Activated CD8-positive, alpha-beta memory T cell treated with anti-CD3 and anti-CD28 coated beads for 4 hours (primary cell): Measurements from ENCODE around the gene UNC119.
"Not testable (repeated sequence)": the region's sequence is repeated elsewhere in the genome, so short reads cannot be mapped to it uniquely, and the experiment has no call there.

ENCODE experiments used
- DNase-seq, 2 donors: peaks; one replicate each; pipeline ENCODE4 v3.0.0-alpha.2; 2020; ENCODE audit warnings: low read depth in 2 of 2

The UNC119 gene

DNA sequence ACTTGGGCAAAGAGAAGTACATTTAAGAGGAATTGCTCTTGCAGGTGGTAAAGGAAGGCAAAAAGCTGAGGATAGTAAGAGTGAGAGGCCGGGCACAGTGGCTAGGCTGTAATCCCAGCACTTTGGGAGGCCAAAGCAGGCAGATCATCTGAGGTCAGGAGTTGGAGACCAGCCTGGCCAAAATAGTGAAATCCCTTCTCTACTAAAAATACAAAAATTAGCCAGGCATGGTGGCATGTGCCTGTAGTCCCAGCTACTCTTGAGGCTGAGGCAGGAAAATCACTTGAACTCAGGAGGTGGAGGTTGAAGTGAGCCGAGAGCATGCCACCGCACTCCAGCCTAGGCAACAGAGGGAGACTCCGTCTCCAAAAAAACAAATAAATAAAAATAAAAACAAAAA is 30.1 kb downstream of the UNC119 start:
- DNase-seq, result not testable (repeated sequence)

DNA sequence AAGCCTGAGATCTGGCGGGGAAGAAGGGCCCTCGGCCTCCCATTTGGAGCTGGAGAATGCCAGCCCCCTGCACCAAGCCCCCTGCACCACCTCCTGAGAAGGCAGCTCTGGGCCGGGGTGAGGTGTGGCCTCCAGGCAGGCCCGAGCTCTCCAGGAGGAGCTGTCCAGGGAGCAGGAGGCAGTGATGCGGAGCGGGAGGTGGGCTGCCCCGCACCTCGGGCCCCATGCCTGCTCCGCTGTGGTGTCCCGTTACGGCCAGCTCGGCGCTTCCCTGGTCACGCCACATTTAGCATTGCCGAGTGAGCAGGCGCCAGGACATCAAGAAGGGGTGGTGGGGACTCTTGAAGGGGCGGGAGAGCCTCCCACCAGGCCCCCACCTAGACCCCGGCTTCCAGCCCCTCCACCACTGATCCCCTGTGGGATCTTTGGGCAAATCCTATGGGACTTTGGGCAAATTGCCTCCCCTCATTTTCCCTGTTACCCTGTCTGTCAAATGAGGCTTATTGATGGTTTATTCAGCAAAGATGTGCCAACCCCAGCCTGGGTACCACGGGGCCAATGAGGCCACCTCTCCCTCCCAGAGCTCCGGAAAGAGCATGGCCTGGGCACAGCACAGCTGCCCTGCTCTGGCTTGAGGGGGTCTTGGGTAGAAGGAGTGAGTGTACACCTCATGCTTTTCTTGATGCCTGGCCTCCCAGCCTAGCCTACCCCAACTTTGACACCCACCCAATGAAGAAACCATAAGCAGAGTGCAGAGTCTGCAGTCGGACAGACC is 30.9 kb downstream of the UNC119 start:
- DNase-seq, result no peak

DNA sequence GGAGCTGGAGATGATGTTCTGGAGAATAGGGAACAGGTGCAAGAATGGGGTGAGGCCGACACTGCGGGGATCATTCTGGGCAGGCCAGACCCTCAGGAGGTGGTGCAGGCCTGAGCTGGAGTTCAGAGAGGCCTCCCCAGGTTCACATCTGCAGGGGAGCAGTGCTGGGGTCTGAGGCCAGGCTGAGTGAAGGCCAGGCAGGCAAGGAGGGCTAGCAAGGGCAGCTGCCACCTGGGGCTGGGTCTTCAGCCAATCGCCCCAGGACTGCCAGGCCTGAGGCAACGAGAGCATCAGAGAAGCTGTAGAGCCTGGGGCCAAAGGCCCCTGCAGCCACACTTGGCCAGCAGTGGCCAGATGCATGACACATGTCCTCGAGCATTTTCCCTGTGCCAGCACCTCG is 31.7 kb downstream of the UNC119 start:
- DNase-seq, result no peak

DNA sequence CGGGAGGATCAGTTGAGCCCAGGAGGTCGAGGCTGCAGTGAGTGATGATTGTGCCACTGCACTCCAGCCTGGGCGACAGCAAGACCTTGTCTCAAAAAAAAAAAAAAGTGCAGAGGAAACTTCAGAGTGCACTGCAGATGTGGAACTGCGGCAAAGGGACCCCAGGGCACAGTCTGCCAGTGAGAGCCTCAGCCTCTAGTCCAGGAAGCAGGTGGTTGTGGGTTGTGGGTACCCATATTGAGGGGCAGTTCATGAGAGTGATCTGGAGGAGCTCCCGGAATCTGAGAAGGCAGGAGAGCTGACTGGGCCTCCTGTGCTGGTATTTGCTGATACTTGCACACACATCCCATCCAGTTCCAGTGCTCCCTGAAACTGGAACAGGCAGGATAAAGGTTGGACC is 33.2 kb downstream of the UNC119 start:
- DNase-seq, result no peak

DNA sequence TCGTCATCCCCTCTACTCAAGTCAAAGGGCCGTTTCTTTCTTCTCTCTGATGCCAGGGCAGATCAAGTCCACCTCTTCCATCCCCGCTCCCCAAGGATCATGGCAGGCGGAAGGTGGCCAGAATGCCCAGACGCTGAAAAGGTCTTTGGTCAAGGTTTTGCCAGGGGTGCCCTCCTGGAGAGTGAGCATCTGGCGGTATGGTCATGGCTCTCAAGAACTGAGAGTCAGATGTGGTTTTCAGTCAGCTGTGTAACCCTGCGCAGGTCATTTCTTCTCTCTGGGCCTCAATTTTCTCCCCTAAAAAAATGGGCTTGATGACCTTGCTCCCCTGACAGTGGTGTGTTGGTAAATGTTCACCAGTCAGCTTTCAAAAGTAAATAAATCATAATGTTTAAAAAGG is 33.8 kb downstream of the UNC119 start:
- no peak for DNase-seq

DNA sequence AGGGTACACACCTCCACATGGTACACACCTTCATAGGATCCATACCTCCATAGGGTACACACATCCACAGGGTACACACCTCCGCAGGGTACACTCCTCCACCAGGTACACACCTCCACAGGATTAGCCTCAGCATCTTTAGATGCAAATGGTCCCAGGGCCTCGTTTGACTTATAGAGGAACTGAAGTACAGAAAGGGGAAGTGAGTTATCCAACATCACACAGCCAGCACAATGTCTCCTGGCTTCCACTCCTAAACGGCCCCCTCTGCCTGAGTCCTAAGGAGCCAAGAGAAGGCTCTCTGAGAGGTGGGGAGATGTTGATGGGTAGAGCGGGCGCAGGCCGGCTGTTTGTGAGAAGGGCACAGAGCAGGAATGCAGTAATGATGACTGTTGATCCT is 34.3 kb downstream of the UNC119 start:
- no peak for DNase-seq

DNA sequence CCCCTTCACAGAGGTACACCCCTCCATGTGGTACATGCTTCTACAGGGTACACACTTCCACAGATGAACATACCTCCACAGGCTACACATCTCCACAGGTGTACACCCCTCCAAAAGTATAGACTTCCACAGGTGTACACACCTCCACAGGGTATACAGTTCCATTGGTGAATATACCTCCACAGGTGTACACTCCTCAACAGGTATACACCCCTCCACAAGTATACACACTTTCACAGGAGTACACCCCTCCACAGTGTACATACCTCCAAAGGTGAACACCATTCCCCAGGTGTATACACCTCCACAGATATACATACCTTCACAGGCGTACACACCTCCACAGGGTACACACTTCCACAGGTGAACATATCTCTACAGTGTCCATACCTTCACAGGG is 36.9 kb downstream of the UNC119 start:
- DNase-seq, result no peak

DNA sequence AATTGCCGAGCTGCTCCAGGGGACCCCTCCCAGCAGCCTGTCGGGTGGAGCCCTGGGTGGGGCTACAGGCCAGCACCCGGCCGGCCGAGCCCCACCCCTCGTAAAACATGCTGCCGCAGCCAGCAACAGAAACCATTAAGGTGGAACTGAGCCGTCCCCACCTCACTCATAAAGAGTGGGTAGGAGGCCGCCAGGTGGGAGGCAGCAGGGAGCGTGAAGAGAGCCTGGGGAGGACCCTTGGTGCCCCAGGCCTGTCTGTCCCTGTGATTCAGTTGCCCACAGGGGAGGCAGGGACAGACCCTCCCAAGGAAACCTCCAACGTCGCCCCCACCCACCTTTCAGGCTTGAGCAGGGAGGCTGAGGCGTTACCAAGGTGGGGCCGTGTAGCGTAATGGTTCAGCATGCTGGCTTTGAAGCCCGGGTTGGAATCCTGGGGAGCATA is 37.8 kb downstream of the UNC119 start:
- no peak for DNase-seq

DNA sequence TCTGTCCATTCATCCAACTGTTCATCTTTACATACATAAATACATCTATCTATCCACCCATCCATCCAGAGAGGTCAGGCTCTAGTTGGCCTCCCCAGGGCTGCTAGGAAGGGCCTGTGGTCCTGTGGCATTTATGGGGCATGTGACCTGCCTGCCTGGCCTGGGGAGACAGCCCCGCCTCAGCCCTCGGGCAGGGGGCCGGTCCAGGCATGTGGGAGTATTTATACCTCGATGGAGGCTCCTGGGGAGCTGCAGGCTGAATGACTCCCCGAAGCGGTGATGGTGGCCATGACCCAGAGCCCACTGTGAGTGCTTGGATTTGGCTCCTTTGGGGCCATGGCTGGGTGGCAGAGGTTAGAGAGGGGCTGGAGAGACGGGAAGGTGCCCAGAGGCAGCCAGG is 38.9 kb downstream of the UNC119 start:
- no peak for DNase-seq

DNA sequence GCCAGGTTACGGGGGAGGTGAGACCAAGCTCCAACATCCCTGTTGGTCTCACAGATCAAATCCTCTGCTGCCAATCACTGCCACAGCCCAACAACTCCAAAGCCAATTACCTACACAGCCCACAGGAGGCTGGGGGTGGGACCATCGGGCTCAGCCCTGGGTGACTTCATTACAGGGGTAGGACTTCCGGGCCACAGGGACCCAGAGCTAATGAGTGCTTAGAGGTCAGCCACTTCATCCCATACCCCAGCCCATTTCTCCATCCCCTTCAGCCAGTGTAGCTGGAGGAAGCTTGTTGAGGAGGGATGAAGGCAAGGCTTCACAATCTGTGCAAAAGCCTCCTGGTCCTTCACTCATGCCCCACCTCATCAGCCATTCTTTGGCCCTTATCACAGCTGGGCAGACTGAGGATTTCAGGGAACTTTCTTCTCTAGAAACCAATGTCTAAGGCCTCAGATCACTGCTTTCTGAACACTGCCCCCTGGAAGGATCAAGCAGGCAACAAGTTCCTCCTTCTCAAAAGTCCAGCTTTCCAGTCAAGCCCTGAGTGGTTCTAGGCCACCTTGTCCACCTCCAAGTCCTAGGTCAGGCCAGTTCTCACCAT is 40.5 kb downstream of the UNC119 start:
- DNase-seq, result no peak

DNA sequence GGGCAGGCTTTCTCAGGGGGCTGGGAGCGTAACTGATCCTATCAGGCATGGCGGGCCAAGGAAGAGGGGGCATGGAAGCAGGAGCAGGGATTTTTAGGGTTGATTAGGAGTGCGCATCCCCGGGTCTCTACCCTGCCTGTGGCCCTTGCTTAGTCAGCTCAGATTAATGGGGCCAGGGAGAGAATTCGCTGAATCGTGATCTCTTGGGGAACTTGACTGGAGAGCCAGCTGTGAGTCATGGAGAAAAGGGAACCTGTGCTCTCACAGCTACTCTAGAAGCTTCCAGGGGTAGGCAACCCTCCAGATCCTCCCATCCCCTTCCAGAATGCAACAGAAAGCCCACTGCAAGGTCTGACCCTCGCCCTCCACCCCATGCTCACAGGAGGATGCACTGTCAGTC is 42.6 kb downstream of the UNC119 start:
- no peak for DNase-seq

DNA sequence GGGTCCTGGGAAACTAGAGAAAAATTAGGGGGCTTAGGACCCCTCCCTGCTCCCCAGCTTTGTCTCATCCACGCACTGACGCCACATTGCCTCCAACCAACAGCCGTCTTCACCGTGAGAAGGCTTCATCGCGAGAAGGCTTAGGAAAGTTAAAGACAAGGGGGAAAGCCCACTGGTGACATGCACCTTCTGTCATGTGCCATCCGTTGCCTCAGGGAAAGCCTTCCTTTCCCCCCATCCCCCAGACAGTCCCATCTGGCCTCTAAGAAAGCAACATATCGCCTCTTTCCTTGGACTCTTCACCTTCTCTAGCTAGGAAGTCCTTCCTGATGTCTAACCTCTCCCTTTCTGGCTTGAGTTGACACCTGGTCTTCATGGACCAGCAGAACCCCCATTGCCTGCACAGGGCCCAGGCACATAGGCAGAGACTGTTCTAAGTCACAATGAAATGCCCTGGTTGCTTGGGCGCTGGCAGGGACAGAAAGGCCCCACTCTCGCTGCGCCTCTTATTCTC is 44.2 kb downstream of the UNC119 start:
- no peak for DNase-seq

DNA sequence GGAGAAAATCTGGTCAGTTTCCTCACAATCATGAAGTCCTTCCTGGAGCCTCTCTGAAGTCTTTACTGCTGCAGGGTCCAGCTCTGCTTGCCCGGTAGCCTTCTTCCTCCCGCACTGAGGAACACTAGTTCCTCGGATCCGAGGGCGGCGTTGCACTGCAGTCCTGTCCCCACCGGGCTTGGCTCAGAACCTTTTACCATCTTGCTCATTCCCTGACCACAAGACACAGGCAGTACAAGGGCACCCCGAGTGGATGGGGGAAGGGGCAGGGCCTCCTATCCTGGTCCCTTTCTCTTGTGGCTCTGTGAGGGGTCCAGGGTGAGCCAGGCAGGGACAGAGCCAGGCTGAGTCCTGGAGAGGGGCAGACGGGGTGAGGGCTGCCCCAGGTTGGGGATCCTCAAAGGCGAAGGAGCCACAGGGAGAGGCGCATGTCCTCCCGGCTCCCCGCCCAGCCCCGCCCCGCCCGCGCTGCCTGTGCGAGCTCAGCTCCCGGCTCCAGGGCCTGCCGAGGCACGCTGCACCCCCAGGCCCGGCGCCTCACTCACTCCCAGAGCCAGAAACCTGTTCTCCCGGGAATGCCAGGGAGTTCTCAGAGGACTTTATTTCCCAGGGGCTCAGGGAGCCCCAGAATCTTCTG is 44.7 kb downstream of the UNC119 start:
- no peak for DNase-seq

DNA sequence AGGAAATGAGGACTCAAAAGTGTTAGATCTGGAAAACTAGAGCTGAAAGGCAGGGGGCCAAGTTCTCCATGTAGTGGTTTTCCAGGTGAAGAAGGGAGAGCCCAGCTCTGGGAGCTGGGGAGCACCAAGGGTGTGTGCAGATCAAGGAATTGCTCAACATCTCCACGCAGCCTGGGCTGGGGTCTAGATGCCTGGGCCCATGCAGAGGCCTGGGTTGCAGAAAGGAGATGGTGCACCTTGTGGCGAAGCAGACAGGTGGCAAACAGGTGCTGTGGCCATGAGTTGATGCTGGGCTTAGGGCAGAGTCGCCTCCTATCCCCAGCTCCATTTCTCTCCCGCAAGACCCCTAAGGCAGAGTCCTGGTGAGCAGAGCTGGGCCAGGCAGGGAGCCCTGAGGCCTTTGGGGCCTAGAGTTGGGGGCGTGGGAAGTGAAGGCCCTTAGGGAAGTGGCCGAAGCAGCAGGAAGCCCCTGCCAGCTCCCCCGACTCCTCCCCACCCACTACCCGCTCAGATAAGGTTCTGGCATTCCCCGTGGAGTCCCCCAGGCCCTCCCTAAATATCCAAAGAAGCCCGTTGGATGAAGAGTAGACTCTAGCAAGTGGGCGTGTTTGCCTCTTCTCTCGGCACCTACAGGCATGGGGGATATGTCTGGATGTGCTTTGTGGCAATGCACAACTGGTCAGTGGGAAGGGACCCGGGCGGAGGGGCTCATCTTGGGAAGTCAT is 45.5 kb downstream of the UNC119 start:
- no peak for DNase-seq

DNA sequence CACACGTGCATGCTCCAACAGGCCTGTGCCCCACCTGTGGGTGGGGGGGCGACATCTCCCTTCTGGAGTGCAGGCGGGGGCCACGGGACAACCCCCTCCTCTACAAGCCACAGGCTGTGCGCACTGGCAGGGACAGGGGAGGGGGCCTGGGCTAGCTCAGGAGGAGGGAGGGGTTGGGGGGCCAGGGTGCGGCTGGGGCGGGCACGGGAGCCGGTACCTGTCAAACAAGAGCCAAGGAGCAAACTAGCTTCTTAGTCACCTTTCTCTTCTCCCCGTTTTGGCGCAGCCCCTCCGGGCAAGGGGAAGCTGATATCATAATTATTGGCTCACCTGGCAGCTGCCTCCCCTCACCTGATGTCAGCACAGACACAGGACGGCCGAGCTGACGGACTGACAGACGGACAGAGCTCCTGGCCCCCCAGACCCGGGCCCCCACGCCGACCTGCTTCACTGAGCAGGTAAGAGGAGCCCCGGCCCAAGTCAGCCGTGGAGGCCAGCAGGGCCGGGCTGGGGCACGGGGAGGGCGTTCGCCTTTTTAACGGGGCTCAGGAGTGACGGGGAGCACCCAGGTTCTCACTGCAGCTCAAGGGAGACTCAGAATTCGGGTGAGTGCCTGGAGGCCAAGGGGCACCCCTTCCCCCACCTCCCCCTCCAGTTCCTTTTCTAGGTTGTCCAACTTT is 46.3 kb downstream of the UNC119 start, which contains the start of gene FOXN1:
Gene FOXN1, plus strand, starts transcription at position 363 of the 680 bp plus-strand sequence. CDS start 17,622 bp downstream, outside the sequence.
- DNase-seq, result no peak

DNA sequence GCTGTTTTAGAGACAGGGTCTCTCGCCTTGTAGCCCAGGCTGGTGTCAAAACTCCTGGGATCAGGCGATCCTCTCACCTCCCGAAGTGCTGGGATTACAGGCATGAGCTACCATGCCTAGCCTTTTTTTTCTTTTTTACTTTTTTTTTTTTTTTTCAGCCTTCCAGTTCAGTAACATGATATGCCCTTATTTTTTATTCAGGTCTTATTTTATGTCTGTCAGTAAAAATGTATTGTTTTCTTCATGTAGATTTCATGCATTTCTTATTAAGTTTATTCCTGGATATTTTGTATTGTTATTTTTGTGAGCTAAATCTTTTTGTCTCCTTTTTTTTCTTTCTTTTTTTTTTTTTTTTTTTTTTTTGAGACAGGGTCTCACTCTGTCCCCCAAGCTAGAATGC is 49.0 kb downstream of the UNC119 start:
- DNase-seq, result no peak

DNA sequence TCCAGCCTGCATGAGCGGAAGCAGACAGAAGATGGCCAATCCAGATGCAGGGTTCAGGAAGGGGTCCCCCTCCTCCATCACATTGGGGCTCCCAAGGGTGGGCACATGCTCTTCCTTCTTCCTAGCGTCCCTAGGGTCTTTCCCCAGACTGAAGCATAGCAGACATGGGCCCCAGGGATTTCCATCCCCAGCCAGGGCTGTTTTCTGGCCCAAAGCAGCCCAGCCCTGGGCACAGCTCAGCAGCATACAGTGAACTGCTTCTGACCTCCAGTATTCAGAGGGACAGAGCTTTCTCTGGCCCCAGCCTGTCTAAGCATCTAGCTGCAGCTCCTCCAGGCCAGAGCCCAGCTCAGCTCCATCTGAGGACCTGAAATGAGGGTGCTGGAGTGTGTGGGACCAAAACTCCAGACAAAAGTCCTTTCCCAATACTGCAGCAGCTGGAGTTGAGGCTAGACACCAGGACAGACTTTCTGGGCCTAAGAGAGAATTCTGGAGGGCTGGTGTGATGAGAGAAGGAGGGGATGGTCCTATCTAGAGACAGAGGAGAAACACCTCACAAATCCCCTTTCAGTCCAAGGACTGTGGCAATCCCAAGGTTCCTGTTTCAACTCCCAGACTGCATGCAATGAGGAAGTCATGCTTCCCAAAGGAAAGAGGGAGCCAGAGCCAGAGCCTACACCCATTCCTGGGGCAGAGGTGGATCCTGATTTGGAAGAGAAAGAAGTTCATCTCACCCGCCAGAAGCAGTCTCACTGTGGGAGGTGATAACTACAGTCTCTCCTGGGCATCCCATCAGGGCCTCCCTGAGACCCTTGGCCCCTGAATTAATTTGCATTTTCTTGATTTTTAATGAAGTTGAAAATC is 50.8 kb downstream of the UNC119 start:
- no peak for DNase-seq

DNA sequence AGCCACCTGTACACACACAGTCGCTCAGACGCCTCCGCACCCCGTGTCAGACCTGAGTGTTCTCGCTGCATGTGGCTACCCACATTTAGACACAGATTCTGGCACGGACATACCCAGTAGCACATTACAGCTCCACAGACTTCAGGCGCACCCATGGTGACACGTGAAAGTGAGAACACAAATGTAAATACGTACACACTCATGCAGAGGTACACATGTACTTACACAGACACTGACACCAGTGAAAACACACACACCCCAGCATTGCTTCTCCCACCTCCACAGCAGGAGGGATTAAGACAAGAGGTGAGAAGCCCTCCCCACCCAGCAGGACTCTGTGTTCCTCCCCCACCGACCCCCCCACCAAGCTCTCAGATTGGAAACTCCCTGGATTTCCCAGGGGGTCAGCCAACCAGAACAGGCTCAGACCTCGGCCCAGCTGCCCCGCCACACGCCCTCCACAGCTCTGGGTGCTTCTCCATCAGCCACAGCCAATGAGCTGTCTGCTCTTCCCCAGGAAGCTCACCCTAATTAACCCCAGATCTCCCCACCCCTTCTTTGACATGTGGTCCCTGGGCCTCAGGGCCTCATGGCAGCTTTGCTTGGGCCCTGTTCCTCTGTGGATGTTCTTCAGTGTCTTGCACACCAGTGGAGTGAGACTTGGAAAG is 51.6 kb downstream of the UNC119 start:
- no peak for DNase-seq

DNA sequence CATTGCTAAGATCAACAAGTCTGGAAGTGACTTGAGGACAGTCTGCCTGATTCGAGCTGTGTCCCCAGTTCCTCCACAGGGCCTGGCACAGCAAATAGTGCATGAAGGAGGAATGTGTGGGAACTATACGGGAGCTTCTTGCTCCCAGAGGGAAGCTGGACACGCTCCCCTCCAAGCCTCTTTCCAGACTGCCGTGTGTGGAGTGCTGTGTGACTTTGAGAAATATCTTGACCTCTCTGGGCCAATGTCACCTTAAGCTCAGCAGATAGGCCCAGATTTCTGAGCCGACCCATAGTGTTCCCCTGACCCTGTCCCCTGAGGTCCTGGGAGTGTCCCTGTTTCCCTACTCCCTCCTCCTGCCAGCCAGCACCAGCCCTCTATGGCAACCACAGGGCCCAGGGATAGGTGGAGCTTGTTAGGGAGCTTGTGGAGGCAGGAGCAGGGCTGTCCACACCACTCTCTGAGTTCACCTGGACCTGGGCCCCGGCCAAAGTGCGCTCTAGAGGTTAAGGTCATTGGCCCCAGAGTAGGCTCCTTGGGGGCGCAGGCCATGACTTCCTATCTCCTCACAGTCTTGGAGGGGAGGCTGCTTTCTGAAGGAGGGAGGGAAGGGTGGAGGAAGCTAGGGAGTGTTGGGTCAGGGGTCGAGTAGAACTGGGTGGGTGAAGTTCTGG is 52.6 kb downstream of the UNC119 start:
- no peak for DNase-seq

DNA sequence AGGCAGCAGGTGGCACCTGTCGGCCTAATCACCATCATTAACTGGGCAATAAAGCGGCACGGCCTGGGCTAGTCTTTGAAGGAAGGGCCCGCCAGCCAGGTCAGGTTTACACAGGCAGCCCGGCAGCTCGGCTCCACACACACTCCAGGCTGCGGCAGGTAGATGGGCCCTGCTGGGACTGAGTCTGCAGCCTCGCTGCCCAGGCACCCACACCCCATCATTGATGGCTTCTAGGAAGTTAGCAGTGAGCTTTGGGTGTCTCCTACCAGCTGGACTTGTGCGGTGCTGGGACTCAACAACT is 53.1 kb downstream of the UNC119 start:
- DNase-seq, result no peak
